ENCODE measurements around the gene TRAP1. TPM values are rescaled to one million over a fixed set of nuclear protein-coding genes. Genes with fewer than 3 reads are reported as not detected.

Gene TRAP1
- total RNA-seq, 1 donor from 2014 or later, result 111 TPM

GRCh38 chr16:3652373-3653195 lies 64.7 kb downstream of the TRAP1 start:
- FAIRE-seq, result no peak
- TF ChIP-seq CTCF (IDR thresholded peaks at IDR 0.05; ENCODE audit: insufficient read depth, low read length, severe bottlenecking), result no peak
- no peak overlapping the region for H3K4me3 ChIP-seq (ENCODE audit: low read depth, low read length)
- H3K27me3 ChIP-seq (ENCODE audit: control insufficient read depth, insufficient read depth, low read length), result no peaks in the 10 kb centered on the region
- peaks cover 11% of the 10 kb centered on the region for H3K36me3 ChIP-seq (ENCODE audit: control insufficient read depth, insufficient read depth, low read length)
- no peak for DNase-seq (ENCODE audit: low read depth)

GRCh38 chr16:3651461-3652372 lies 65.6 kb downstream of the TRAP1 start:
- peaks cover 4% of the 10 kb centered on the region for H3K36me3 ChIP-seq (ENCODE audit: control insufficient read depth, insufficient read depth, low read length)
- TF ChIP-seq CTCF (IDR thresholded peaks at IDR 0.05; ENCODE audit: insufficient read depth, low read length, severe bottlenecking), result no peak
- DNase-seq (ENCODE audit: low read depth), result no peak
- FAIRE-seq, result no peak
- H3K4me3 ChIP-seq (ENCODE audit: low read depth, low read length), result no peak overlapping the region
- no peaks in the 10 kb centered on the region for H3K27me3 ChIP-seq (ENCODE audit: control insufficient read depth, insufficient read depth, low read length)

GRCh38 chr16:3650631-3651265 lies 66.6 kb downstream of the TRAP1 start:
- peak; percentile 18 for FAIRE-seq
- peaks cover 4% of the 10 kb centered on the region for H3K36me3 ChIP-seq (ENCODE audit: control insufficient read depth, insufficient read depth, low read length)
- H3K27me3 ChIP-seq (ENCODE audit: control insufficient read depth, insufficient read depth, low read length), result no peaks in the 10 kb centered on the region
- DNase-seq (ENCODE audit: low read depth), result no peak
- H3K4me3 ChIP-seq (ENCODE audit: low read depth, low read length), result no peak overlapping the region
- TF ChIP-seq CTCF (IDR thresholded peaks at IDR 0.05; ENCODE audit: insufficient read depth, low read length, severe bottlenecking), result no peak

GRCh38 chr16:3646348-3646920 lies 70.9 kb downstream of the TRAP1 start:
- Histone ChIP-seq H3K27me3 (ENCODE audit: control insufficient read depth, insufficient read depth, low read length) (no peaks in the 10 kb centered on the region), H3K36me3 (ENCODE audit: control insufficient read depth, insufficient read depth, low read length) (no peaks in the 10 kb centered on the region), H3K4me3 (ENCODE audit: low read depth, low read length) (no peak overlapping the region)
- DNase-seq (ENCODE audit: low read depth) (peak; percentile 57), FAIRE-seq (no peak)
- TF ChIP-seq CTCF (IDR thresholded peaks at IDR 0.05; ENCODE audit: insufficient read depth, low read length, severe bottlenecking), result no peak

GRCh38 chr16:3645504-3646347 lies 71.6 kb downstream of the TRAP1 start:
- TF ChIP-seq CTCF (IDR thresholded peaks at IDR 0.05; ENCODE audit: insufficient read depth, low read length, severe bottlenecking), result no peak
- Histone ChIP-seq H3K27me3 (ENCODE audit: control insufficient read depth, insufficient read depth, low read length) (no peaks in the 10 kb centered on the region), H3K36me3 (ENCODE audit: control insufficient read depth, insufficient read depth, low read length) (peaks cover 3% of the 10 kb centered on the region), H3K4me3 (ENCODE audit: low read depth, low read length) (no peak overlapping the region)
- DNase-seq (ENCODE audit: low read depth) (no peak), FAIRE-seq (no peak)

All from bronchial epithelial cell (primary cell).